ENCODE measurements around the gene ACOT8.

- TF ChIP-seq CTCF (conservative IDR thresholded peaks at IDR 0.05) (no peak), EZH2 (IDR thresholded peaks at IDR 0.05; ENCODE audit: low read depth) (no peak)
Observed at GRCh38 chr20:45814314-45814713, 42.9 kb downstream of the ACOT8 start.

Measured in PC-9 (cell line).